ENCODE data around the gene CPT1B. TPM values are rescaled to one million over a fixed set of nuclear protein-coding genes. Genes with fewer than 3 reads are reported as not detected.

CPT1B gene
- total RNA-seq, 1 donor from 2014 or later, result 74.3 TPM

DNA sequence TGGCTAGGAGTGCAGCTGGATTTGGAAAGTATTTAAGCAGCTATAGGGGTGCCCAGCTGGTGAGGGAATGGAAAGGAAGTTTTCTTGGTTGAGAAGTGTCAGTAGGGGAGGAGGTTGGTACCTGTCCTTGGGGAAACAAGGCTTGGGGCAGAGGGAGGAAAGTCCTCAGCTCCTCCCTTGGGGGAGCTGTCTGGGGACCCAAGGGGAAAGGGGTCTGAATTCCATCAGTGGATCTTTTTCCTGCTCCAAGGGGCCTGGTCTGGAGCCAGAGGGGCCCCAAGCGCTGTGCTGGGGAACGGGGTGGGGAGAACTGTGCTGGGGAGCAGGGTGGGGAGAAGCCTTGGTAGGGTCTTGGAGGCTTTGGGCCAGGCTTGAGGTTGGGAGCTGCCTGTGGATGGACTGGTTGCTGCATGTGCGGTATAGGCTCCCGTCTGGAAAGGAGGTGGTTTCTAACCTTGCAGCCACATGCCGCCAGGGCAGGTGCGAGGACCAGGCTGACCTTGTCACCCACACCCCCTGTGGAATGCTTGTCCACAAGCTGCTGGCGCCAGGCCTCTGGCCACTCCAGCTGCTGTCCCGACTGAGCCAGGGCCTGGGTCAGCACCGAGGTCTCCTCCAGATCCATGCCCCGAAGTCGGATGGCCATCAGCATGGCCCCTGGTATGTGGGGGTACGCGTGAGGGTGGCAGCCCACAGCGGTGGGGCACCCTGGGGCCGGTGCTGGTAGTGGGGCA, 49.4 kb downstream of the CPT1B start:
- H3K9me3 Mint-ChIP-seq, result no peaks in the 10 kb centered on the region
- no peaks in the 10 kb centered on the region for H3K27me3 Mint-ChIP-seq (ENCODE audit: low read depth)
- intact Hi-C loops (cut with micrococcal nuclease), result loop anchor here (5.0 to 10.0 kb wide), 2 partner anchors 57 to 284 kb away; partner anchors contain the start of gene TUBGCP6
- DNase-seq (ENCODE audit: low spot score), result no peak
- H3K4me3 Mint-ChIP-seq (ENCODE audit: low read depth), result peak overlapping the region; percentile 76
- H3K27ac Mint-ChIP-seq, result peak overlapping the region; percentile 35
- peaks cover 38% of the 10 kb centered on the region for H3K4me1 Mint-ChIP-seq (ENCODE audit: low read depth)
- peaks cover 25% of the 10 kb centered on the region for H3K36me3 Mint-ChIP-seq (ENCODE audit: low read depth)

GRCh38 chr22:50527921-50528681, 50.1 kb downstream of the CPT1B start:
- H3K27ac Mint-ChIP-seq, result peak overlapping the region; percentile 81
- peak overlapping the region; percentile 76 for H3K4me3 Mint-ChIP-seq (ENCODE audit: low read depth)
- peaks cover 29% of the 10 kb centered on the region for H3K36me3 Mint-ChIP-seq (ENCODE audit: low read depth)
- DNase-seq (ENCODE audit: low spot score), result no peak
- H3K27me3 Mint-ChIP-seq (ENCODE audit: low read depth), result no peaks in the 10 kb centered on the region
- H3K9me3 Mint-ChIP-seq, result no peaks in the 10 kb centered on the region
- peaks cover 30% of the 10 kb centered on the region for H3K4me1 Mint-ChIP-seq (ENCODE audit: low read depth)
- intact Hi-C loops (cut with micrococcal nuclease), result loop anchor here (5.0 to 10.0 kb wide), 2 partner anchors 56 to 283 kb away; partner anchors contain the start of gene TUBGCP6

DNA sequence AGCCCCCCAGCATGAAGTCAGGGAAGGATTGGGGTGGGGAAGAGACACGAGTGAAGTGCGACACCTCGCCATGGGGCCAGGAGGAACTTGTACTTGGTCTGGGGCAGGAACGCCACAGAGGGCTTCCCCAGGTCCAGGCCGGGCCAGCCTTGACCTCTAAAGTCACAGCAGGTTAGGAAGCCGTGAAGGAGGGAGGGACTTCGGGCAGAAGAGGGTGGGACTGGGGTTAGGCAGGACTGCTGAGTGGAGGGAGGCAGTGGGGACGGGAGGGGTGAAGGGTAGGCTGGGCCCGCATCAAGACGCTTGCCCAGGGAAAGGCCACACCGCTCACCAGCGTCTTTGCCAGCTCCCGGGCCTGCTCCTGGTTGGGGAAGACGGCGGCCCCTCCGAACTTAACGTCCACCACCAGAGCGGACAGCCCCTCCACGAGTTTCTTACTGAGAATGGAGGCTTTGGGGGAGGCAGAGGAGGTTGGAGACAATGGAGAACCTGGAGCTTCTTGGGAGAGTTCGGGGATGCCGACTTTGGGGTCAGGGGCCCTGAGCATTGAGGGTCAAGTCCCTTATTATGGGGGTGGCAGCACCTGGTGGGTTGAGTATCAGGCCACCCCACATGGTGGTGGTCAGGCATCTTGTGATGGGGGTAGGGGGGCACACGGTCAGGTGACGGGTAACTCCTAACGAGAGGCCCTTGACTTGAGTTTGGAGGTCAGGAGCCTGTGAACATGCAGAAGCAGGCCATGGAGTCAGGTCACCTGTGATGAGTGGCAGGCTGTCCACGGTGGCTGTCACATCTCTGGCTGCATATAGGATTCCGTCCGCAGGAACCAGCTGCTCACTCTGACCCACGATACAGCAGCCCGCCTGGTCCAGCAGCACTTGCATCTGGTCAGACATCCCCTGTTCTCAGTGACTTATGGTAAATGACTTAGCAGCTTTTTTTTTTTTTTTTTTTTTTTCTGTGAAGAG, 51.1 kb downstream of the CPT1B start:
- Mint-ChIP-seq H3K4me3 (ENCODE audit: low read depth) (peak overlapping the region; percentile 76), H3K27me3 (ENCODE audit: low read depth) (no peaks in the 10 kb centered on the region), H3K4me1 (ENCODE audit: low read depth) (peaks cover 24% of the 10 kb centered on the region), H3K27ac (peak overlapping the region; percentile 81), H3K9me3 (no peaks in the 10 kb centered on the region), H3K36me3 (ENCODE audit: low read depth) (peaks cover 33% of the 10 kb centered on the region)
- intact Hi-C loops (cut with micrococcal nuclease), result loop anchor here (5.0 to 10.0 kb wide), 2 partner anchors 55 to 282 kb away; partner anchors contain the start of gene TUBGCP6
- DNase-seq (ENCODE audit: low spot score), result no peak

GRCh38 chr22:50526108-50526833, 52.0 kb downstream of the CPT1B start:
- Mint-ChIP-seq H3K4me1 (ENCODE audit: low read depth) (peaks cover 24% of the 10 kb centered on the region), H3K27me3 (ENCODE audit: low read depth) (no peaks in the 10 kb centered on the region), H3K9me3 (no peaks in the 10 kb centered on the region), H3K36me3 (ENCODE audit: low read depth) (peaks cover 34% of the 10 kb centered on the region), H3K27ac (peak overlapping the region; percentile 81), H3K4me3 (ENCODE audit: low read depth) (peak overlapping the region; percentile 76)
- peak; percentile 85 for DNase-seq (ENCODE audit: low spot score)
- intact Hi-C loops (cut with micrococcal nuclease), result loop anchor here (5.0 to 10.0 kb wide), 2 partner anchors 54 to 281 kb away; partner anchors contain the start of gene TUBGCP6

- Mint-ChIP-seq H3K4me3 (ENCODE audit: low read depth) (peak overlapping the region; percentile 94), H3K4me1 (ENCODE audit: low read depth) (peaks cover 24% of the 10 kb centered on the region), H3K27me3 (ENCODE audit: low read depth) (no peaks in the 10 kb centered on the region), H3K9me3 (no peaks in the 10 kb centered on the region), H3K36me3 (ENCODE audit: low read depth) (peaks cover 37% of the 10 kb centered on the region), H3K27ac (peak overlapping the region; percentile 62)
- intact Hi-C loops (cut with micrococcal nuclease), result loop anchor here (1.0 to 10.0 kb wide), 4 partner anchors 17 to 281 kb away; partner anchors contain the start of genes NCAPH2 and TUBGCP6
- DNase-seq (ENCODE audit: low spot score), result no peak
Measured at GRCh38 chr22:50525858-50526107, 52.4 kb downstream of the CPT1B start.

- intact Hi-C loops (cut with micrococcal nuclease), result loop anchor here (1.0 to 10.0 kb wide), 4 partner anchors 17 to 280 kb away; partner anchors contain the start of genes NCAPH2 and TUBGCP6
- Mint-ChIP-seq H3K27ac (peak within 1 kb of the TSS; percentile 81), H3K9me3 (no peaks in the 10 kb centered on the region), H3K4me1 (ENCODE audit: low read depth) (peaks cover 24% of the 10 kb centered on the region), H3K27me3 (ENCODE audit: low read depth) (no peaks in the 10 kb centered on the region), H3K4me3 (ENCODE audit: low read depth) (peak within 1 kb of the TSS; percentile 94), H3K36me3 (ENCODE audit: low read depth) (peaks cover 38% of the 10 kb centered on the region)
- DNase-seq (ENCODE audit: low spot score), result peak; percentile 97
Measured at GRCh38 chr22:50525104-50525857, 52.9 kb downstream of the CPT1B start, which contains the start of gene SCO2. SCO2 (minus strand) TSS chr22:50525598; CDS start chr22:50524411, 1,187 bp downstream.

- Mint-ChIP-seq H3K27ac (peak overlapping the region; percentile 78), H3K4me3 (ENCODE audit: low read depth) (peak overlapping the region; percentile 94), H3K4me1 (ENCODE audit: low read depth) (peaks cover 24% of the 10 kb centered on the region), H3K36me3 (ENCODE audit: low read depth) (peaks cover 43% of the 10 kb centered on the region), H3K9me3 (no peaks in the 10 kb centered on the region), H3K27me3 (ENCODE audit: low read depth) (no peaks in the 10 kb centered on the region)
- intact Hi-C loops (cut with micrococcal nuclease), result loop anchor here (1.0 to 10.0 kb wide), 4 partner anchors 16 to 280 kb away; partner anchors contain the start of genes NCAPH2 and TUBGCP6
- DNase-seq (ENCODE audit: low spot score), result no peak
Measured at GRCh38 chr22:50524676-50525103, 53.5 kb downstream of the CPT1B start.

- Mint-ChIP-seq H3K27ac (peak overlapping the region; percentile 78), H3K27me3 (ENCODE audit: low read depth) (no peaks in the 10 kb centered on the region), H3K4me3 (ENCODE audit: low read depth) (peak overlapping the region; percentile 94), H3K36me3 (ENCODE audit: low read depth) (peaks cover 48% of the 10 kb centered on the region), H3K4me1 (ENCODE audit: low read depth) (peaks cover 24% of the 10 kb centered on the region), H3K9me3 (no peaks in the 10 kb centered on the region)
- intact Hi-C loops (cut with micrococcal nuclease), result loop anchor here (10.0 kb wide), 1 partner anchor 279 kb away; the partner anchor contains the start of gene TUBGCP6
- DNase-seq (ENCODE audit: low spot score), result no peak
Measured at GRCh38 chr22:50523806-50524675, 54.2 kb downstream of the CPT1B start.

- DNase-seq (ENCODE audit: low spot score), result no peak
- Mint-ChIP-seq H3K36me3 (ENCODE audit: low read depth) (peaks cover 51% of the 10 kb centered on the region), H3K9me3 (no peaks in the 10 kb centered on the region), H3K4me3 (ENCODE audit: low read depth) (peak overlapping the region; percentile 1), H3K27ac (no peak overlapping the region), H3K4me1 (ENCODE audit: low read depth) (peaks cover 21% of the 10 kb centered on the region), H3K27me3 (ENCODE audit: low read depth) (no peaks in the 10 kb centered on the region)
- intact Hi-C loops (cut with micrococcal nuclease), result loop anchor here (10.0 kb wide), 1 partner anchor 279 kb away; the partner anchor contains the start of gene TUBGCP6
Measured at GRCh38 chr22:50523458-50523805, 54.8 kb downstream of the CPT1B start.

DNA sequence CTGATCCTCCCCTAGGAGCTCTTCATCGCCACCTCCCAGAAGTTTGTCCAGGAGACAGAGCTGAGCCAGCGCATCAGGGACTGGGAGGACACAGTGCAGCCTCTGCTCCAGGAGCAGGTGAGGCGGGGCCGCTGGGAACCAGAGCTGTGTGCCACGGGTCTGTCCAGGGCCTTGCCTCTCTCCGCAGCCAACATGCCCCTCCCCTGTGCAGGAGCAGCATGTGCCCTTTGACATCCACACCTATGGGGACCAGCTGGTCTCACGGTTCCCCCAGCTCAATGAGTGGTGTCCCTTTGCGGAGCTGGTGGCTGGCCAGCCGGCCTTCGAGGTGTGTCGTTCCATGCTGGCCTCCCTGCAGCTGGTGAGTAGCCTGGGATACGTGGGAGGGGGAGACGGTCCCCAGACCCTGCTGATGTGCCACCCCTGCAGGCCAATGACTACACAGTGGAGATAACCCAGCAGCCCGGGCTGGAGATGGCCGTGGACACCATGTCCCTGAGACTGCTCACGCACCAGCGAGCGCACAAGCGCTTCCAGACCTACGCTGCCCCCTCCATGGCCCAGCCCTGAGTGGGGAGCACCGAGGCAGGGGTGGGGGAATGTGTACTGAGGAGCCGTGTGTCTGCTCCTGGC, 55.3 kb downstream of the CPT1B start:
- intact Hi-C loops (cut with micrococcal nuclease), result loop anchor here (10.0 kb wide), 1 partner anchor 278 kb away; the partner anchor contains the start of gene TUBGCP6
- H3K27ac Mint-ChIP-seq, result no peak overlapping the region
- peaks cover 49% of the 10 kb centered on the region for H3K36me3 Mint-ChIP-seq (ENCODE audit: low read depth)
- no peak for DNase-seq (ENCODE audit: low spot score)
- peaks cover 18% of the 10 kb centered on the region for H3K4me1 Mint-ChIP-seq (ENCODE audit: low read depth)
- H3K4me3 Mint-ChIP-seq (ENCODE audit: low read depth), result no peak overlapping the region
- no peaks in the 10 kb centered on the region for H3K9me3 Mint-ChIP-seq
- H3K27me3 Mint-ChIP-seq (ENCODE audit: low read depth), result no peaks in the 10 kb centered on the region
